ENCODE data around the gene PXMP2. TPM values are rescaled to one million over a fixed set of nuclear protein-coding genes. Genes with fewer than 3 reads are reported as not detected.

The PXMP2 gene
- total RNA-seq, 2 donors from 2014 or later = 26.7 to 27.0 TPM

DNA sequence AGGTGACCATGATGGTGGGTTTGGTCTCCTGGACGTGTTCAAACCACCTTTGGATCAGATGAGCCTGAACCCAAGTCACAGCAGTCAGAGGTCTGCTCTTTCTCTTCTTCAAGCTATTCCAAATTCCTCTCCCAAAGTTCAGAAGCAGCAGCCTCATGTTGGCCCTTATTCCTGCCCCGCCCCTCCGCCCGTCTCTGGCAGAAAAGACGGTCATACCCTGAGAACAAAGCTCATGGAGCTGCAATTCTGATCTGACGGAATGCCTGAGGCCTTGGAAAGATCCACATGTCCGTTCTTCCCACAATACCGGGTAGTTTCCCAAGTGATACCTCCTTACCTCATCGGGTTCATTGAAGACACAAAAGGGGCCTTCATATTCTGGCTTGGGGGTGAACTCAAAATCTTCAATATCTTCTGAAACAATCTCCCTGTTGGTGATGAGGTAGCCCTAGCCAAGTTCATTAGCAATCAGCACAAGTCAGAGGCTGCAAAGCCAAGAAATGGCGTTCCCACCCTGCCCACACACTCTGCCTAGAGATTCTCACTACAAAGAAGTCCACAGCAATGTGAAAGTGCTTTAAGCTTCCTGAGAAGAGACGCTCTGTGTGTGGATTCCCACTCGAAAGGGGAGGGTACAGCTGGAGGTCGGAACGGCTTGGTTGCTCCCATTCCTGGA is 11.5 kb upstream of the PXMP2 start:
- H3K27ac ChIP-seq (ENCODE audit: low read depth, low read length) = no peak overlapping the region
- no peak overlapping the region for H3K4me3 ChIP-seq (ENCODE audit: low read length)
- WGBS, 2 experiments (ENCODE audit: insufficient coverage in 1 of 2, insufficient read length in 1 of 2) = 95 to 98% methylated on average over 10 to 14 of the region's 14 CpGs
- no peaks in the 10 kb centered on the region for H3K4me1 ChIP-seq (ENCODE audit: control insufficient read depth, insufficient read depth, low read length)
- H3K27me3 ChIP-seq (ENCODE audit: control insufficient read depth, insufficient read depth, low read length, poor library complexity, severe bottlenecking) = no peaks in the 10 kb centered on the region
- no peak overlapping the region for H3K9ac ChIP-seq (ENCODE audit: extremely low read depth, low read length, poor library complexity, severe bottlenecking)
- H3K9me3 ChIP-seq (ENCODE audit: control insufficient read depth, low read length) = no peaks in the 10 kb centered on the region
- DNase-seq = no peak
- no peaks in the 10 kb centered on the region for H3K27me3 Mint-ChIP-seq (ENCODE audit: insufficient read depth)
- no peaks in the 10 kb centered on the region for H3K9me3 Mint-ChIP-seq
- no peaks in the 10 kb centered on the region for H3K4me1 Mint-ChIP-seq
- H3K36me3 ChIP-seq (ENCODE audit: control insufficient read depth, insufficient read depth, low read length) = peaks cover 91% of the 10 kb centered on the region
- TF ChIP-seq CTCF (conservative IDR thresholded peaks at IDR 0.05) = no peak
- H3K27ac Mint-ChIP-seq = no peak overlapping the region
- no peak overlapping the region for H3K4me3 Mint-ChIP-seq
- peaks cover 87% of the 10 kb centered on the region for H3K36me3 Mint-ChIP-seq (ENCODE audit: low read depth)

DNA sequence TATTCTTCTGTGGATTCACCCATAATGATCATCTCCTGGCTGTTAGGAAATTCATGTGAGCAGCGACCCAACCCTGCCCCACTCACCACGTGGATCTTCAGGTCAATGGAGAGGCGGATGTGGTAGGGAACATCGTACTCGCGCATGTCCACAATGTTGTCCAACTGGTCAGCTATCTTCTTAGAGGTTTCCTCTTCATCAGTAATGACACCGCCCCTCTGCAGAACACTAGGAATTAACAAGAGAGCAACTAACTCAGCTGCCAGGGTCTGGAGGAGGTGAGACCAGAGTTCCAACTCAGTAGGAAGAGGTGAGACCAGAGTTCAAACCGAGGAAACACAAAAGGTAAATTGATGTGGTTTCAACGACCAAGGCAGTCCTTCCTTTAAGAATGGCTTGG is 9.9 kb upstream of the PXMP2 start:
- H3K4me1 ChIP-seq (ENCODE audit: control insufficient read depth, insufficient read depth, low read length) = no peaks in the 10 kb centered on the region
- Mint-ChIP-seq H3K27me3 (ENCODE audit: insufficient read depth) (no peaks in the 10 kb centered on the region), H3K9me3 (no peaks in the 10 kb centered on the region), H3K36me3 (ENCODE audit: low read depth) (peaks cover 78% of the 10 kb centered on the region), H3K27ac (no peak overlapping the region), H3K4me1 (no peaks in the 10 kb centered on the region), H3K4me3 (no peak overlapping the region)
- 94 to 95% methylated on average over 9 of the region's 9 CpGs for WGBS, 2 experiments (ENCODE audit: insufficient coverage in 1 of 2, insufficient read length in 1 of 2)
- H3K4me3 ChIP-seq (ENCODE audit: low read length) = no peak overlapping the region
- no peak for DNase-seq
- no peaks in the 10 kb centered on the region for H3K9me3 ChIP-seq (ENCODE audit: control insufficient read depth, low read length)
- H3K9ac ChIP-seq (ENCODE audit: extremely low read depth, low read length, poor library complexity, severe bottlenecking) = no peak overlapping the region
- H3K36me3 ChIP-seq (ENCODE audit: control insufficient read depth, insufficient read depth, low read length) = peaks cover 75% of the 10 kb centered on the region
- H3K27me3 ChIP-seq (ENCODE audit: control insufficient read depth, insufficient read depth, low read length, poor library complexity, severe bottlenecking) = no peaks in the 10 kb centered on the region
- TF ChIP-seq CTCF (conservative IDR thresholded peaks at IDR 0.05) = no peak
- H3K27ac ChIP-seq (ENCODE audit: low read depth, low read length) = no peak overlapping the region

DNA sequence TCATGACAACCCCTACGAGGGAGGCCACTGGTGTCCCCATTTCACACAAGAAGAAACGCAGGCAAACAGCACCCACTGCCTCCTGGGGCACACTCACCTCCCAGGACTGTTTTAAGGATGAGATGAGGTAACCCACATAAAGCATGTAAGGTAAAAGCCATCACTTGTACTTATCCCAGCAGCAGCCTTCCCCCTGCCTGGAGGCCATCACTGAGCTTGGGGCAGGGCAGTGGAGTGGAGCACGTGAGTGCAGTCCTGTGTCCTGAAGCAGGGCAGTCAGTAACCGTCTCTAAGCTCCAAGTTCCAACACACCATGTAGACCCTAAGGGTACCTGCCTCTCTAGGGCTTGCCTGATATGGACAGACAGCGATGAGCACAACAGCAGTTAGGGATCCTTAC is 2.0 kb upstream of the PXMP2 start:
- H3K36me3 ChIP-seq (ENCODE audit: control insufficient read depth, insufficient read depth, low read length) = peaks cover 14% of the 10 kb centered on the region
- no peaks in the 10 kb centered on the region for H3K9me3 ChIP-seq (ENCODE audit: control insufficient read depth, low read length)
- 75 to 76% methylated on average over 4 to 5 of the region's 5 CpGs for WGBS, 2 experiments (ENCODE audit: insufficient coverage in 1 of 2, insufficient read length in 1 of 2)
- H3K4me1 Mint-ChIP-seq = peaks cover 26% of the 10 kb centered on the region
- peaks cover 2% of the 10 kb centered on the region for H3K4me1 ChIP-seq (ENCODE audit: control insufficient read depth, insufficient read depth, low read length)
- H3K4me3 ChIP-seq (ENCODE audit: low read length) = peak overlapping the region; percentile 74
- peak overlapping the region; percentile 39 for H3K27ac Mint-ChIP-seq
- peak overlapping the region; percentile 68 for H3K4me3 Mint-ChIP-seq
- peaks cover 9% of the 10 kb centered on the region for H3K27me3 Mint-ChIP-seq (ENCODE audit: insufficient read depth)
- H3K27me3 ChIP-seq (ENCODE audit: control insufficient read depth, insufficient read depth, low read length, poor library complexity, severe bottlenecking) = no peaks in the 10 kb centered on the region
- H3K36me3 Mint-ChIP-seq (ENCODE audit: low read depth) = peaks cover 25% of the 10 kb centered on the region
- no peak overlapping the region for H3K9ac ChIP-seq (ENCODE audit: extremely low read depth, low read length, poor library complexity, severe bottlenecking)
- no peak for TF ChIP-seq CTCF (conservative IDR thresholded peaks at IDR 0.05)
- no peak for DNase-seq
- no peak overlapping the region for H3K27ac ChIP-seq (ENCODE audit: low read depth, low read length)
- no peaks in the 10 kb centered on the region for H3K9me3 Mint-ChIP-seq
